Measurements from ENCODE around the gene HID1. TPM values are rescaled to one million over a fixed set of nuclear protein-coding genes. Genes with fewer than 3 reads are reported as not detected.
"Not testable (repeated sequence)": the region's sequence is repeated elsewhere in the genome, so short reads cannot be mapped to it uniquely, and the experiment has no call there.

The HID1 gene
- total RNA-seq, 3 donors from 2014 or later: 29.9 to 56.9 (median 47.4) TPM

- Histone ChIP-seq H3K4me1 (ENCODE audit: low read depth) (peaks cover 14% of the 10 kb centered on the region), H3K36me3 (ENCODE audit: low read depth) (no peaks in the 10 kb centered on the region), H3K9me3 (no peaks in the 10 kb centered on the region), H3K4me3 (no peak overlapping the region)
- intact Hi-C loops (cut with DNase I, micrococcal nuclease): no loop called here
- DNase-seq: no peak
- ATAC-seq: no peak
- TF ChIP-seq, protein P1, sequence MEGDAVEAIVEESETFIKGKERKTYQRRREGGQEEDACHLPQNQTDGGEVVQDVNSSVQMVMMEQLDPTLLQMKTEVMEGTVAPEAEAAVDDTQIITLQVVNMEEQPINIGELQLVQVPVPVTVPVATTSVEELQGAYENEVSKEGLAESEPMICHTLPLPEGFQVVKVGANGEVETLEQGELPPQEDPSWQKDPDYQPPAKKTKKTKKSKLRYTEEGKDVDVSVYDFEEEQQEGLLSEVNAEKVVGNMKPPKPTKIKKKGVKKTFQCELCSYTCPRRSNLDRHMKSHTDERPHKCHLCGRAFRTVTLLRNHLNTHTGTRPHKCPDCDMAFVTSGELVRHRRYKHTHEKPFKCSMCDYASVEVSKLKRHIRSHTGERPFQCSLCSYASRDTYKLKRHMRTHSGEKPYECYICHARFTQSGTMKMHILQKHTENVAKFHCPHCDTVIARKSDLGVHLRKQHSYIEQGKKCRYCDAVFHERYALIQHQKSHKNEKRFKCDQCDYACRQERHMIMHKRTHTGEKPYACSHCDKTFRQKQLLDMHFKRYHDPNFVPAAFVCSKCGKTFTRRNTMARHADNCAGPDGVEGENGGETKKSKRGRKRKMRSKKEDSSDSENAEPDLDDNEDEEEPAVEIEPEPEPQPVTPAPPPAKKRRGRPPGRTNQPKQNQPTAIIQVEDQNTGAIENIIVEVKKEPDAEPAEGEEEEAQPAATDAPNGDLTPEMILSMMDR (IDR thresholded peaks at IDR 0.05): no peak
These were observed 392 bp upstream of the HID1 start for GRCh38 chr17:74972973-74973328.

DNA sequence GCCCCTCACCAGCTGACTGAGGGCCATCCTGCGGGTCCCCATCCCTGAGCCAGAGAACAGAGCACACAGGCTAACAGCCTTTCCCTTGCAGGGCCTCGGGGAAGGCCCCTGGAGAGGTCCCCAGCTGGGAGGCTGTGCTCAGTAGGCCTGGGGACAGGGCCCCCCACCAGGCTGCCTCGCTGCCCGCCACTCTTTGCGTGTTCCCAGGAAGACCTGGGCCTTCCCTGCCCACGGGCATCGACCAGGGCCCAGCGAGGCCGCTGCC, 785 bp downstream of the HID1 start:
- no peaks in the 10 kb centered on the region for H3K9me3 ChIP-seq
- DNase-seq (no peak), ATAC-seq (no peak)
- H3K4me3 ChIP-seq: peak overlapping the region; percentile 34
- H3K4me1 ChIP-seq (ENCODE audit: low read depth): peaks cover 14% of the 10 kb centered on the region
- intact Hi-C loops (cut with DNase I, micrococcal nuclease): no loop called here
- H3K36me3 ChIP-seq (ENCODE audit: low read depth): no peaks in the 10 kb centered on the region
- TF ChIP-seq, protein P1 (IDR thresholded peaks at IDR 0.05): no peak

DNA sequence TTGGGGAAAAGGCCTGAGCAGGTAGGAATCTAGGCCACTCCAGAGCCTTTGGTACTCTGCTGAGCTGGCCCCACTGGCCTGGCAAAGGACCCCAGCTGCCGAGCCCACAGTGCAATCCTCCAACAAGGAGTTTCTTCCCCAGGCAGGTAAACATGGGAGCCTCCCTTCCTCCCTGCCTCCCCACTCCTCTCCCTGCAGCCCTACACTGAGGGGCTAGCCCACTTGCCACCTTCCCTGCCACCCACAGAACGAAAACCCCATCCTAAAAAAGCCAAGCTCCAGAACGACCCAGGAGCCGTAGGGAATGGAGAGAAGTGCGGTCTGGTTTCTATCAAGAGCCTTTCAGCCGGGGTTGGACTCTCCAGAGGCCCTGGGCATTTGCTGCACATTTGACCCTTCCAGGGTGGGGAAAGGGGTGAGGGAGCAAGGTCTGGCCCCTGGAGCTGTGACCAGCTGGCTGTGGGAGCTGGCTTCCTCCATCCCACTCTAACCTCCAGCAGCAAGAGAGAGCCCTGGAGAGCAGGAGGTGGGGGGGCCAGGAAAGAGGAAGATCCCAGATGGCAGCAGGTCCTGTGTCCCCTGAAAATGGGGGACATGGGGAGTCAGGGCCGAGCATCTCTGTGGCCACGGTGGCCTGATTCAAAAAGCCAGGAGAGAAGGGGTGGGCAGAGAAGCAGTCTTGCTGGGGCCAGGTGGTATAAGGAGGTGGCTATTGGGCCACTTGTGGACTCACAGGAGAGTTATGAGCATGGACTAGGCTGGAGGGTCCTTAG, 1.3 kb downstream of the HID1 start:
- intact Hi-C loops (cut with DNase I, micrococcal nuclease): no loop called here
- Histone ChIP-seq H3K4me1 (ENCODE audit: low read depth) (peaks cover 14% of the 10 kb centered on the region), H3K36me3 (ENCODE audit: low read depth) (no peaks in the 10 kb centered on the region), H3K9me3 (no peaks in the 10 kb centered on the region), H3K4me3 (peak overlapping the region; percentile 34)
- DNase-seq (peak in 1 of 3 donors; percentile 23), ATAC-seq (no peak)
- TF ChIP-seq, protein P1 (IDR thresholded peaks at IDR 0.05): no peak

GRCh38 chr17:74970395-74970794, 2.2 kb downstream of the HID1 start:
- TF ChIP-seq, protein P1 (IDR thresholded peaks at IDR 0.05): no peak
- DNase-seq (no peak), ATAC-seq (no peak)
- Histone ChIP-seq H3K9me3 (no peaks in the 10 kb centered on the region), H3K4me3 (no peak overlapping the region), H3K4me1 (ENCODE audit: low read depth) (peaks cover 14% of the 10 kb centered on the region), H3K36me3 (ENCODE audit: low read depth) (no peaks in the 10 kb centered on the region)
- intact Hi-C loops (cut with DNase I, micrococcal nuclease): no loop called here

DNA sequence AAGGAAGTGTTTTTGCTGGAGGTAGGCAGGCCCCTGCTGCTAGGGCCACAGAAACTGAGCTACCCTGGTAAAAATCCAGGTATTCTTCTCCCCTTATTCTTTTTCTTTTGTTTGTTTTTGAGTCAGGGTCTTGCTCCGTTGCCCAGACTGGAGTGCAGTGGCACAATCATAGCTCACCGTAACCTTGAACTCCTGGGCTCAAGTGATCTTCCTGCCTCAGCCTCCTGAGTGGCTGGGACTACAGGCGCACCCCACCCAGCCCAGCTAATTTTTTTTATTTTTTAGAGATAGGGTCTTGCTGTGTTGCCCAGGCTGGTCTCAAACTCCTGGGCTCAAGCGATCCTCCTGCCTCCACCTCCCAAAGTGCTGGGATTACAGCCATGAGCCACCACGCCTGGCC, 3.1 kb downstream of the HID1 start:
- H3K4me1 ChIP-seq (ENCODE audit: low read depth): peaks cover 14% of the 10 kb centered on the region
- DNase-seq; ATAC-seq; H3K9me3 ChIP-seq; H3K36me3 ChIP-seq (ENCODE audit: low read depth); intact Hi-C loops (cut with DNase I, micrococcal nuclease); H3K4me3 ChIP-seq: not testable (repeated sequence)

- intact Hi-C loops (cut with DNase I, micrococcal nuclease): no loop called here
- peak; percentile 52 for ATAC-seq
- TF ChIP-seq, protein P1 (IDR thresholded peaks at IDR 0.05): no peak
- Histone ChIP-seq H3K36me3 (ENCODE audit: low read depth) (no peaks in the 10 kb centered on the region), H3K4me3 (no peak overlapping the region), H3K9me3 (no peaks in the 10 kb centered on the region), H3K4me1 (ENCODE audit: low read depth) (peaks cover 14% of the 10 kb centered on the region)
- peak in 2 of 3 donors; percentile 65 to 70 for DNase-seq
These were observed 4.2 kb downstream of the HID1 start for GRCh38 chr17:74968361-74968780.

All from mucosa of descending colon (tissue), 3 donors.